Smooth muscle cell (in vitro differentiated cells): ENCODE data around the gene CASP7. TPM values are rescaled to one million over a fixed set of nuclear protein-coding genes. Genes with fewer than 3 reads are reported as not detected.
A peak's percentile ranks its signal among the peaks of the same experiment; 100 is the strongest.

ENCODE experiments used
- DNase-seq: peaks from one replicate; lab custom pipeline; 2025; ENCODE audit not compliant: unreplicated experiment; lab: John Stamatoyannopoulos, UW
- H2AFZ ChIP-seq: fragments of 200-600 bp; sonication (generic); 2 replicates; pipeline ENCODE4 v1.6.0; 2016; ENCODE audit warnings: antibody characterized with exemption, low read depth, mild to moderate bottlenecking
- H3F3A ChIP-seq: fragments of 200-600 bp; sonication (generic); 2 replicates; pipeline ENCODE4 v1.6.0; 2017; ENCODE audit warnings: antibody characterized with exemption, low read depth
- H3K27ac ChIP-seq: fragments of 200-600 bp; sonication (generic); 2 replicates; pipeline ENCODE4 v1.5.1; 2016; ENCODE audit warnings: low read depth, mild to moderate bottlenecking
- H3K27me3 ChIP-seq: fragments of 200-600 bp; sonication (generic); 2 replicates; pipeline ENCODE4 v1.6.1; 2016; ENCODE audit warnings: low read depth, mild to moderate bottlenecking
- H3K36me3 ChIP-seq: fragments of 200-600 bp; sonication (generic); 2 replicates; pipeline ENCODE4 v1.5.1; 2016; ENCODE audit warnings: low read depth
- H3K4me1 ChIP-seq: fragments of 200-600 bp; sonication (generic); 2 replicates; pipeline ENCODE4 v1.5.1; 2016; ENCODE audit warnings: low read depth
- H3K4me2 ChIP-seq: fragments of 200-600 bp; sonication (generic); 2 replicates; pipeline ENCODE4 v1.6.0; 2016; ENCODE audit warnings: mild to moderate bottlenecking
- H3K4me3 ChIP-seq: fragments of 200-600 bp; sonication (generic); 2 replicates; pipeline ENCODE4 v1.5.1; 2016; ENCODE audit warnings: mild to moderate bottlenecking
- H3K79me2 ChIP-seq: fragments of 200-600 bp; sonication (generic); 2 replicates; pipeline ENCODE4 v1.6.0; 2016; ENCODE audit warnings: low read depth, mild to moderate bottlenecking
- H3K9ac ChIP-seq: fragments of 200-600 bp; sonication (generic); 2 replicates; pipeline ENCODE4 v1.6.0; 2016; ENCODE audit warnings: low read depth
- H3K9me3 ChIP-seq: fragments of 200-600 bp; sonication (generic); replicated peaks from 2 replicates; pipeline ENCODE4 v1.5.1; 2016; ENCODE audit warnings: low read depth
- H4K20me1 ChIP-seq: fragments of 200-600 bp; sonication (generic); 2 replicates; pipeline ENCODE4 v1.6.0; 2016; ENCODE audit warnings: low read depth
- CTCF ChIP-seq: fragments of 200-600 bp; sonication (generic); IDR thresholded peaks from 2 replicates; pipeline ENCODE4 v1.5.1; 2017; ENCODE audit warnings: borderline replicate concordance, mild to moderate bottlenecking, antibody characterized with exemption; ENCODE audit not compliant: insufficient read depth, poor library complexity, severe bottlenecking
- WGBS: methylation state at CpG from one replicate; pipeline ENCODE4 v1.1.7; 2016; ENCODE audit warnings: low lambda C conversion rate; 5-methylcytosine and 5-hydroxymethylcytosine counted together
- polyA plus RNA-seq: library from polyadenylated mRNA; unstranded; fragments of >200 nt; fragmentation: Nextera tagmentation; extraction: Ambion mirVana; gene quantifications from 2 replicates; pipeline ENCODE4 v1.2.1, GENCODE V29; 2016
- total RNA-seq: library from RNA; depleted of rRNA; stranded (reverse); fragments of >200 nt; gene quantifications from 2 replicates; pipeline ENCODE4 v1.2.3, GENCODE V29; 2014

Gene CASP7
- 21.5 and 25.8 TPM in 2 replicates for total RNA-seq
- 12.3 and 16.2 TPM in 2 replicates for polyA plus RNA-seq

- H2AFZ ChIP-seq: peak within 1 kb of the TSS; percentile 89
- peak within 1 kb of the TSS; percentile 82 for H3K4me3 ChIP-seq
- peak within 1 kb of the TSS; percentile 87 for H3K4me2 ChIP-seq
- H3K27me3 ChIP-seq: no peaks in the 10 kb centered on the region
- H3F3A ChIP-seq: no peaks in the 10 kb centered on the region
- TF ChIP-seq CTCF: peak; percentile 18
- peak within 1 kb of the TSS; percentile 21 for H3K27ac ChIP-seq
- under 1% methylated on average over 52 of the region's 68 CpGs for WGBS
- peak; percentile 62 for DNase-seq
- H3K9me3 ChIP-seq: no peaks in the 10 kb centered on the region
- H3K79me2 ChIP-seq: peaks cover under 1% of the 10 kb centered on the region
- H3K9ac ChIP-seq: peak within 1 kb of the TSS; percentile 82
- no peaks in the 10 kb centered on the region for H4K20me1 ChIP-seq
- H3K4me1 ChIP-seq: peaks cover 6% of the 10 kb centered on the region
- no peaks in the 10 kb centered on the region for H3K36me3 ChIP-seq
Measured at GRCh38 chr10:113679463-113680189, at the start of gene CASP7. Gene CASP7 (plus strand): TSS chr10:113679912. CDS start chr10:113697494, 17,582 bp downstream.

GRCh38 chr10:113630929-113631533 is 48.7 kb upstream of the CASP7 start:
- H3K9me3 ChIP-seq: no peaks in the 10 kb centered on the region
- no peaks in the 10 kb centered on the region for H3K36me3 ChIP-seq
- no peak for TF ChIP-seq CTCF
- no peak overlapping the region for H3K4me2 ChIP-seq
- 85% methylated on average over 5 of the region's 5 CpGs for WGBS
- no peaks in the 10 kb centered on the region for H3K79me2 ChIP-seq
- H3F3A ChIP-seq: no peaks in the 10 kb centered on the region
- H3K9ac ChIP-seq: no peak overlapping the region
- peaks cover 5% of the 10 kb centered on the region for H3K27me3 ChIP-seq
- H3K4me3 ChIP-seq: no peak overlapping the region
- H3K27ac ChIP-seq: no peak overlapping the region
- H3K4me1 ChIP-seq: peaks cover 19% of the 10 kb centered on the region
- no peak for DNase-seq
- H4K20me1 ChIP-seq: no peaks in the 10 kb centered on the region
- H2AFZ ChIP-seq: no peak overlapping the region

- WGBS: 77% methylated on average over 6 of the region's 6 CpGs
Measured at GRCh38 chr10:113631684-113632367, 47.9 kb upstream of the CASP7 start.

More at GRCh38 chr10:113631684-113632367, 47.9 kb upstream of the CASP7 start:
- Histone ChIP-seq H3K36me3 (no peaks in the 10 kb centered on the region), H3K79me2 (no peaks in the 10 kb centered on the region), H3K9me3 (no peaks in the 10 kb centered on the region), H3K9ac (no peak overlapping the region), H3K4me2 (no peak overlapping the region), H3K27me3 (no peaks in the 10 kb centered on the region), H4K20me1 (no peaks in the 10 kb centered on the region), H3F3A (no peaks in the 10 kb centered on the region), H3K4me1 (peaks cover 19% of the 10 kb centered on the region), H3K27ac (no peak overlapping the region), H2AFZ (no peak overlapping the region), H3K4me3 (no peak overlapping the region)
- no peak for DNase-seq
- no peak for TF ChIP-seq CTCF
